ENCODE results near the gene NCAPG2. TPM values are rescaled to one million over a fixed set of nuclear protein-coding genes. Genes with fewer than 3 reads are reported as not detected.

Gene NCAPG2
- total and polyA plus RNA-seq, 10 of the 15 experiments (the other 5 are each of a cell fraction or from before 2014, with no cell fraction given), result 11.2 to 78.2 (median 49.2) TPM

DNA sequence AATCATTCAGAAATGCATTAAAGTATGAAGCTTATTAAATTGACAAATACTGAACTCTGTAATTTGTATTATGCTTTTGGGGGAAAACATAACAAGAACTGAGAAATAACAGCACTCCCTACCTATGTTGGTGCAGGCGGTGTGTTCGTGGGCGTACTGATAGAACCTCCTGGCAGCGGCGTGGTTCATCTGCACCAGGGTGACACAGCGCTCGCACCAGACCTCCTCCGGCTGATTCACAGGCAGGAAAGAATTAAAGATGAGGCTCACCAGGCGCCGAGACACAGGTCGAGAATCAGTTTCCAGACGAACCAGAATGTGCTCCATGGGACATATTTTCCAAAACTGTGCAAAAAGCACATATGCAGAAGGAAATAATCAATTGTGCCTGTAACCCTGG, 40.2 kb downstream of the NCAPG2 start:
- no peaks in the 10 kb centered on the region for H3K79me2 ChIP-seq (ENCODE audit: control insufficient read depth, insufficient read depth, low read length)
- 100% methylated on average over 12 of the region's 12 CpGs for WGBS (ENCODE audit: insufficient coverage, insufficient replicate concordance, low lambda C conversion rate, missing lambda C conversion rate)
- H3K4me3 ChIP-seq, result no peak overlapping the region
- ChIA-PET SMC1A (ENCODE audit: uncharacterized antibody, unreplicated experiment) (interaction anchor here (1.0 kb wide), 1 partner anchor 12 kb away, joined by 4 read pairs; no protein-coding TSS in a partner anchor), POLR2A (no interaction called here), RAD21 (ENCODE audit: unreplicated experiment) (no interaction called here), CTCF (no interaction called here)
- H2AFZ ChIP-seq (ENCODE audit: control insufficient read depth, low read depth, low read length), result no peak overlapping the region
- H3K4me1 ChIP-seq (ENCODE audit: control insufficient read depth, insufficient read depth, low read length), result no peaks in the 10 kb centered on the region
- H3K36me3 ChIP-seq (ENCODE audit: control insufficient read depth in 2 of 2, insufficient read depth in 2 of 2, low read length in 1 of 2), result peaks cover 12 to 17% of the 10 kb centered on the region in 2 experiments
- intact Hi-C loops (cut with micrococcal nuclease; ENCODE audit: unreplicated experiment), result no loop called here
- in situ Hi-C loops (cut with MboI), result no loop called here
- H3K9ac ChIP-seq (ENCODE audit: control insufficient read depth, insufficient read depth, low read length), result no peak overlapping the region
- DNase-seq (ENCODE audit: low read depth, low spot score), result no peak
- BruUV-seq (replicated peaks), result no TSS peak
- H4K20me1 ChIP-seq (ENCODE audit: control insufficient read depth, insufficient read depth), result no peaks in the 10 kb centered on the region
- FAIRE-seq, result no peak
- H3K9me3 ChIP-seq (replicated peaks; ENCODE audit: control insufficient read depth, insufficient read depth, low read length), result no peaks in the 10 kb centered on the region
- ATAC-seq, result no peak
- no peak overlapping the region for H3K4me2 ChIP-seq (ENCODE audit: control insufficient read depth, insufficient read depth)
- H3K27ac ChIP-seq (ENCODE audit: control insufficient read depth, insufficient read depth), result no peak overlapping the region
- H3K27me3 ChIP-seq (replicated peaks in 1 of 2; ENCODE audit: control insufficient read depth in 2 of 2, insufficient read depth in 2 of 2, low read length in 1 of 2), result no peaks in the 10 kb centered on the region
- TF ChIP-seq TARDBP (IDR thresholded peaks at IDR 0.05; ENCODE audit: borderline replicate concordance) (no peak), CHD2 (IDR thresholded peaks at IDR 0.05; ENCODE audit: borderline replicate concordance, low read depth, low read length) (no peak), TBL1XR1 (IDR thresholded peaks at IDR 0.05; ENCODE audit: low read depth, low read length) (no peak), RBBP5 (conservative IDR thresholded peaks at IDR 0.05) (no peak), CREM (IDR thresholded peaks at IDR 0.05; ENCODE audit: low read depth) (no peak), SKIL (IDR thresholded peaks at IDR 0.05; ENCODE audit: low read depth, poor library complexity, severe bottlenecking) (no peak), BCL3 (IDR thresholded peaks at IDR 0.05; ENCODE audit: borderline replicate concordance, insufficient read depth, low read depth, low read length, poor library complexity, severe bottlenecking) (no peak), USF1 (IDR thresholded peaks at IDR 0.05; ENCODE audit: borderline replicate concordance, extremely low read length, insufficient read depth, low read depth, low read length) (no peak), ZZZ3 (IDR thresholded peaks at IDR 0.05; ENCODE audit: control insufficient read depth, insufficient read length, low read depth) (no peak), E2F8 (IDR thresholded peaks at IDR 0.05; ENCODE audit: low read depth, partially characterized antibody) (no peak), NBN (IDR thresholded peaks at IDR 0.05) (no peak)
- TF ChIP-seq, protein P1, sequence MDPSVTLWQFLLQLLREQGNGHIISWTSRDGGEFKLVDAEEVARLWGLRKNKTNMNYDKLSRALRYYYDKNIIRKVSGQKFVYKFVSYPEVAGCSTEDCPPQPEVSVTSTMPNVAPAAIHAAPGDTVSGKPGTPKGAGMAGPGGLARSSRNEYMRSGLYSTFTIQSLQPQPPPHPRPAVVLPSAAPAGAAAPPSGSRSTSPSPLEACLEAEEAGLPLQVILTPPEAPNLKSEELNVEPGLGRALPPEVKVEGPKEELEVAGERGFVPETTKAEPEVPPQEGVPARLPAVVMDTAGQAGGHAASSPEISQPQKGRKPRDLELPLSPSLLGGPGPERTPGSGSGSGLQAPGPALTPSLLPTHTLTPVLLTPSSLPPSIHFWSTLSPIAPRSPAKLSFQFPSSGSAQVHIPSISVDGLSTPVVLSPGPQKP (IDR thresholded peaks at IDR 0.05; ENCODE audit: low read depth, low read length), result no peak
